Measurements from ENCODE around the gene RAPGEF6.
A peak's percentile ranks its signal among the peaks of the same experiment; 100 is the strongest.

RAPGEF6 gene

DNA sequence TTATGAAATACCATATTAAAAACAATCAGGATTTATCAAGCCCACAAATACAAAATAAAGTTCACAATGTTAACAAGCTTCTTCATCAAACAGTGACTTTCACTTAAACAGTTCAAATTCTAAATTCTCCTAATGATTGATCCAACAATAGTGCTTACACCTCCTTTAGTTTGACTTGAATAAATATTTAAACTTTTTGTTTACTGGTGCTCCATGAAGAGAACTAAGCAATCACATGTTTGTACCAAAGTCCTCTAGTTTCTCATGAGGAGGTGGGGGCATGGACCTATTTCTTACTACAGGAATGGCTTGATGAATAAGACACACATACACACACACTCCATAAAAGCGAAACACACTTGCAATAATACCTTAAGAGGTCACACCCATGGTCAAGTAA is 95.8 kb downstream of the RAPGEF6 start:
- DNase-seq, result no peak

DNA sequence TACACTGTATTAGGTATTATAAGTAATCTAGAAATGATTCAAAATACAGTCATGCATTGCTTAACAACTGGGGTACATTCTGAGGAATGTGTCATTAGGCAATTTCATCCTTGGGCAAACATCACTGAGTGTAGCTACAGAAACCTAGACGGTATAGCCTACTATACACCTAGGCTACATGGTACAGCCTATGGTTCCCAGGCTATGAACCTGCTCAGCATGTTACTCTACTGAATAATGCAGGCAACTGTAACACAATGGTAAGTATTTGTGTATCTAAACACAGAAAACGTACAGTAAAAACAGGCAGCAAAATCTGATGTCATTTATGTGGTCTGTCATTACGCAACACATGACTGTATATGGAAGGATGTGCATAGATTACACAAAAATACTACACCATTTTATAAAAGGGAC is 96.8 kb downstream of the RAPGEF6 start:
- no peak for DNase-seq

DNA sequence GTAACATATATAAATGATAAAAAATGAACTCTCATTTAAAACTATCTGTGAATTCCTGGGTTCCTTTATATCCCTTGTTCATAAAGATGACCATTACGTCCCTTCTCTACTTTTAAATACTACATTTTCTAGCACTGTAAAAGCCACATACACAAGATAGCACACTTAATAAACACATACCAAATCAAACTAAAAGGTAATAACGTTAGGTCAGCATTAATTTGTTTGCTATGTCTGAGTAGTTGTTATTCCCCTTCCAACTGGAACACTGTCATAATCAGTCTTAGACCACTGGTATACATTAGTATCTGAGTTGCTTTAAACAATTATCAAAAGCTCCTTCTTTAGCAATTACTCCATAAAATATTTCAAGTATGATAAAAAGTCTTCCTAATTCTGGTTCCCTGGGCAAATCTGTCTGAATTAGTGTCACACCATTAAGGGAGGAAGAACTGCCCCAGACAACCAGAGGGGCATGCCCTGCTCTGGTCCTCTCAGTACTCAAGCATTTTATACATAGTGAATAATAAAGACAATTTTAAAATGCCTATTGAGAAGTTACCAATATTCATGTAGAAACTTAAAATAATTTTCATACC is 98.1 kb downstream of the RAPGEF6 start:
- DNase-seq, result no peak

DNA sequence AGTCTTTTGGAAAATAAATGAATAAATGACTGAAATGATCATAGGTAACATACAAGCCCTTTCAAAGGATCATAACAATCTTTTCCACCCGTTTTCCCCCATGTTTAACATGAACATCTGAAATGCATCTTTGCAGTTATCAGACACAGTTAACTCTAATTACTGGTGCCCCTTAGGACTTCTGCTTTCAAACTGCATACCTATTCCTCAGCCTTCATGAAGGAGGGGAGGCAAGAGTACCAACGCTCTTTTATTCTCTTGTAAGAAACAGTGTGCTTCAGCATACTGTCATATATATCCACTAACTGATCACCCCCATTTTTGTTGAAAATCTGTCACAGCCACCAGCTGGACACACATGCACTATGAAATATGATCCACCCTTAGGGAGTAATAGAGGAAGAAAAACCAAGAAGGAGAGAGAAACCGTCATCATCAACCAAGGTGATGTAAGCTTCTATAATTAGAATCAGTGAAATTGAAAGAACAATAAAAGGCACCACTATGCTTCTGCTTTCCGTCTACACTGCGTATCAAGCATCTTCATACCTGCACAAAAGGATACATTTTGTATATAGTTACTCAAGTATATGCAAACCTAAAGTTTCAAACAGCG is 98.7 kb downstream of the RAPGEF6 start:
- DNase-seq, result peak; percentile 69

DNA sequence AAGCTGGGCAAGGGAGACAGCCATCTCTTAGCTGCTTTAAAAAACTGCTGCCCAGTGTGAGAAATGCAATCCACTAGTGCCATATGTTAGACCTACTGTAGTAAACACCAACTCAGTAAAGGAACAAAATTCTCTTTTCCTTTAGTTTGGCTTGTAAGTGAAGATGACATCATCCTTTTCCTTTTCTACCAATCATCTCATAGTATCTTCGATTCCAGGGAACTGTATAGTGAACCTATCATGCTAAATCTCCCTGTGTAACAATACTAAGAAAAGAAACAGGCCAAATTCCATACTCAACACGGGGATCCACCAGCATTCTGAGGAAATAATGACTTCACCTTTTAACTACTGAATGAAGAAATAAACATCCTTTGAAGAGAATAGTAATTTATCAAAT is 100.1 kb downstream of the RAPGEF6 start:
- DNase-seq, result no peak

DNA sequence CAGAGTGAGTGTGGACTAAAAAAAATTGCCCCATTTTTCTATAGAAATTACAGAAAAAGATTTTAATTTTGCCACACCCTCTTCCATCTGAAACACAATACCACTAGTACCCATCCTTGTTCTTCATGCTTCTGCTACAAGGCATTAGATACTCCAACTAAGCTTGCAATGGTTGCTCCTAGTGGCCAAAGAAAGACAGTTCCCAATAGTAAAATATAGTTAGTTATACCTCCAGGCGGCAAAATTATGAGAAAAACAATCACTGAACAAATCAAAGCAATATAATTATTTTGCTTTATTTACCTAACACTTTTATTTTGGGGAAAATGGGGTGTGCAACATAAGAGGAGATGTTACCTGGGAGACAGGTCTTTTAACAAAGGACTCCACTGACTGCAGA is 101.2 kb downstream of the RAPGEF6 start:
- DNase-seq, result no peak

DNA sequence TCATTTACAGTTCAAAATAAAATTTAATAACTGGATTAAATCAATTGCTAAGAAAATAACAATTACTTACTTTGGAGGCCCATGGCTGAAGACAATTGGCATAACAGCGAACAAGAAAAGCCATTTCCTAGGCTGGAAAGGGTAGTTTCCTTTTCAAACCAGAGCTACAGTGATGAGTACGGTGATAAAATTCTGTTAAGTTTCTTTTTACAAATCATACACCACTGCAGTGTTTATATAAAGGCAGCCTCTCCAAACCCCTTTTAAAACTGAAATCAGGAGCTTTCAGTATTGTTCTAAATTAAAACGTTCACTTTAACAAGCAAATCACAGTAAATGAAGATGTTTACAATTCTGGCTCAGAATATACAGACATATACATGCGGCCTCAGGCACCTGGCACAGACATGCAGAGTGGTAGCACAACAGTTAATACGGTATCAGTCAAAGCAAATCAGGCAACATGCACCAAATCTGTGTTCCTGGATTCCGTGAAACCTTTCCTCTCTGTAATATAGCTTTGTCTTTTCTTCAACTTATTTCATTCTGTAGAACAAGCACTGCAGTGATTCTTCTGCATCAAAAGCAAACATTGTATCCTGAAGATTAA is 102.9 kb downstream of the RAPGEF6 start:
- peak; percentile 53 for DNase-seq

DNA sequence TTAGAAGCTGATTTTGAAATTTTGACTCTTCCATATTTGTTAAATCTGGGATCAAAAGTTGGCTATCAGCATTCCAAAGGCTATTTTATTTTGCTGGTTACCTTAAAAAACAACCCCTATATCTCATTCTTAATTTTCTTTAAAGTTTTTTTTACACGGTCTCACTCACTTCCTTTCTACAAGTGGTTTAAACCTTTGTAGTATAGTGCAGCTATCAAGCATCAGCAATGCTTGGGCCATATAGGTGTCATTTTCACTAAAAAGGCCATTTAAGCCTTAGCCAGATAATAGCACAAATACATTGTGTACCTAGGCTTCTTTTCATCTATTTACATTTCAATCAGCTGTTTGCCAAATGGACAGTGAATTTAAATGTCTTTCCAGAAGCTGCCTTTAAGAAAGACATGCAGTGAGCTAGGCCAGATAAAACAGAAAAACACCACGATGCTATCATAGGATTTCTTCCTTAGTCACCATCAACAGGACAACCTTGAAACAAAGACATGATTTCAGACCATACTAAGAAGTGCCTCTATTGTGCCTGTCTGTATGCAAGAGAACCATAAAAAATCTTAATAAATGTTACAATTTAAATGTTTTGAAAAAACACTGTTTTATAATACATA is 104.2 kb downstream of the RAPGEF6 start:
- peak; percentile 38 for DNase-seq

DNA sequence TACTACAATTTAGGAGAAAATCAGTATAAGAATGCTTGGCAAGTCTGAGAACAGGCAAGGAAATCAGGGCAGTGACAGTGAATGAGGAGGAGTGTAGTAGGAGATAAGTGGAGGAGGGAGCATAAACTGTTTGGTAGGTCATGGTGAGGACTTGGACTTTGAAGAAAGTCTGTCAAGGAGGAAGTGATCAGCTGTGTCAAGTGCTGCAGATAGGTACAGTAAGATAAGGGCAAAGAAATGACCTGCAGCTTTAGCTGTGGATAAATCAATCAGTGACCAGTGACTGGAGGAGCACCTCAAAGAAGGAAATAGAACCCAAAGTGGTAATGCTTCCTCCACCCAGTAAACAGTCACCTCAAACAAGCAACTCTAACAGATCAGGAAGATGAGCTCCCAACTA is 106.3 kb downstream of the RAPGEF6 start:
- DNase-seq, result no peak

DNA sequence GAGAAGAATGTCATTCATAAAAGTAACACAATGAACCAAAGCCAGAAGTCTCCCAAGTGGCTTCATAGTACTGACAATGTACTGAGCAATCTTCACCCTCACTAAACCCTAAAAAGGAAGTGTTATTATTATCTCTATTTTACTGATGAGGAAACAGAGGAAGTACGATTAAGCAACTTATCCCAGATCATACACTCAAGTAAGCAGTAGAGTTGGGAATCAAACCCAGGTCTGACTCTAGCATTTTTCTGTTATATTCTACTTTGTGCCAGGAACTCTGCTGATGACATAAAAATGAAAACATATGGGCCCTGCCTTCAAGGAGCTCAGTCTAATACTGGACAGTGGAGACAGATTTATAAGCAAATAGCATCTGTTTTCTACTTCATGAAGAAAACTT is 109.2 kb downstream of the RAPGEF6 start:
- DNase-seq, result no peak

DNA sequence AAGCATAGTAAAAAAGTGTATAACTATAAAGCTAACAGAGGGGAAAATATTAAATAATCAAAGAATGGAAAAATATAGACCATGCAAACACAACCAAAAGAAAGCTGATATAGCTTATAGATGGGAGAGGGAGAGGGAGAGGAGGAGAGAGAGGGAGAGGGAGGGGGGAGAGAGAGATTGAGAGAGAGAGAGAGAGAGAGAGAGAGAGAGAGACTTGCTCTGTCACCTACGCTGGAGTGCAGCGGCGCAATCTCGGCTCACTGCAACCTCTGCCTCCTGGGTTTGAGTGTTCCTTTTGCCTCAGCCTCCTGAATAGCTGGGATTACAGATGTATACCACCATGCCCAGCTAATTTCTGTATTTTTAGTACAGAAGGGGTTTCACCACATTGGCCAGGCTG is 110.6 kb downstream of the RAPGEF6 start:
- no peak for DNase-seq

DNA sequence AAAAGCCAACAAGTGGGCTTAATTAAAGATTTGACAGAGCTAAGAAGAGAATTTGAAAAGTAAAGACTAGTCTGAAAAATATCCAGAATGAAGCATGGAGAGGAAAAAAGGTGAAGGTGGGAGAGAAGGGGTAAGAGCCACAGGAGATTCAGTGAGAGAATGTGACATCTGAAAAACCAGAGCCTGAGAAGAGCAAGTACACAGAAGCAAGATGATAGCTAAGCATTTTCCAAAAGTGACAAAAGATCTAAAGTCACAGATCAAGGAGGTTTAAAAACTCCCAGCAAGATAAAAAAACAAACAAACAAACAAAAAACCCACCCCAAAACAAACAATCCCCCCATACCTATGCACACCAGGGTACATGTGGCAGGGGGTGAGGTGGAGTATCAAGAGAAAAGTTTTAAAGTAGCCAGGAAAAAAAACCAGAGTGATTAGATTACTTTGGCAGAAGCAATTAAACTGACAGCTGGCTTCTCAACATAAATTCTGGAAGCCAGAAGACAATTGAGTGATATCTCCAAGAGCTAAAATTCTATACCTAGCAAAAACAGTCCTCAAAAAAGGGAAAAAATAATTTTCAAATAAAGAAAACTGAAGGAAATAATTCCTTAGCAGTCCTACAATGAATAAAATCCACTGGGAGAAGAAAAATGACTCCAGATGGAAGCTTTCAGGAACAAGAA is 111.4 kb downstream of the RAPGEF6 start:
- DNase-seq, result no peak

DNA sequence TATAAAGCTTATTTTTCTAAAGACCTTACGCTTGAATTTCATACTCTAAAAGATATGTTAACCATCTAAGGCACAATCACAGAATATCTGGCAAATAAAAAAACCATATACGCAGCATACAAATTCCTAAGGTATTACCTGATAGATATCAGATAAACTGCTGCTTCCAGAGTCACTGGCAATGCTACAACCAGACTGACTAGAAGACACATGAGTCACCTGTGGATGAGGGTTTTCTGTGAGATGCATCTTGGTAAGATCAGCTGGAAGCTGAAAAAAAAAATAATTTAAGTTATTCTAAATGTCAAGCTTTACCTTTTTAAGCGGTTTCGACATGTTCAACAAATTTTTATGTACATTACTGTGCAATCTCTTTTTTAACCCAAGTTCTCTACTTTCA is 113.8 kb downstream of the RAPGEF6 start:
- no peak for DNase-seq

DNA sequence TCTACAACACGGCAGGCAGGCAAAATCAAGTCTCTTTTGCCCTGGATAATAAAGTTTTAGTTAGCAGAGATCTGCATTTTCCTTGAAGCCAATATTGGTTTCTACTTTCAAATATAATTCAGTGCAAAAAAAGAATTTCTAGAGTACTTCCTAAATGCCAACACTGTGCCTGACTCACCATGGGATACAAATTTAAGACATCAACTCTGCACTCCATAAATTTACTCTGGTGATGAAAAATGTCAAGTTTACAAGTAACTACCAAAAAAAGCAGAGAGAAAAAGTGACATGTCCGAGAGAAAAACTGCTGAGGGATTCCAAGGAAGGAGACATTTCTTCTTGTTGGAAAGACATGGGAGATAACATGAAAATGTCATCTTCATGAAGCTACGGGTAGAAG is 119.7 kb downstream of the RAPGEF6 start:
- no peak for DNase-seq

DNA sequence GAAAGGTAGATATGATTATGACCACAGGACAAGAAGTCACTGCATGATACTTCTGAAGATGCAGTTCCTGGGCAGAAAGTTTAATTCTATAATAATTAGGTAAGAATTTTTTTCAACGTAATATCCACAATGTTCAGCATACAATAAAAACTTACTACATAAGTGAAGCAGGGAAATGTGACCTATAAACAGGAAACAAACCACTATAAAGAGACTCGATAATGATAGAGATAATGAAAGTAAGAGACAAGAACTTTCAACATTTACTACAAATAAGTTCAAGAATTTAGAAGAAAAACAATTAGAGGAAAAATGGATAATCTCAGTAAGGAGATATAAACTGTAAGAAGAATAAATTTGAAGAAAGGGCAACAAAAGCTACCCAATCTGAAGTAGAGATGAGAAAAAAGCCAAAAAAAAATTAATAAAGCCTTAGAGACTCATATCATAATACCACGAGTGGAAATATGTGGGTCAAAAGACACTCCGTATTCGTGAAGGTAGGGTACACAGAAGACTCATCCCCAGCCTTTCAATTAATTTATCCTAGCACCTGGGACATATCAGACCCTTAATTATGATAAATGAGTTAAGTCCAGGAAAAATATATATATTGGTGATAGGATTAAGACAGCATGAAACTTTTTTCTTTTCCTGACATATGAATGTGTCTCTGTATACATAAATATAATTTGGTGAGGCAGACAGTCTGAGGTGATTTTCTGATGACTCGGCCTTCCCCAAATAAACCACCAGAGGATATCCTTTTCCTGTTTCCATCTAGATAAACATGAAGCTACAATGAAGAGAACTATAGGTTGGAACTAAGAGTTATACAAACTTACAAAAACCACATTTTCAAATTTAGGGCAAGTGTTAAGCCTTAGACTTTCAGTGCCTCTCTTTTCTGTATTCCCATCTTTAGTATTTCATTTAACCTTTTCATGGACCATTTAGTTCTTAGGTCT is 120.4 kb downstream of the RAPGEF6 start:
- DNase-seq, result no peak

DNA sequence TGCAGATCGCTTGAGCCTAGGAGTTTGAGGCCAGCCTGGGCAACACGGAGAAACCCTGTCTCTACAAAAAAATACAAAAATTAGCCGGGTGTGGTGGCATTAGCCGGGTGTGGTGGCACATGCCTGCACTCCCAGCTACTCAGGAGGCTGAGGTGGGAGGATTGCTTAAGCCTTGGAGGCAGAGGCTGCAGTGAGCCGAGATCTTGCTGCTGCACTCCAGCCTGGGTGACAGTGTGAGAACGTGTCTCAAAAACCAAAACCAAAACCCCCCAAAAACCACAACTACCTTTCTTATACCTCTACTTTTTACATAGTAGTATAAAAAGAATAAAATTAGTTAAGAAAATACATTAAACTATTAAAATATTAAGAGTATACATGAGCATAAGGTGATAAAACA is 121.2 kb downstream of the RAPGEF6 start:
- no peak for DNase-seq

DNA sequence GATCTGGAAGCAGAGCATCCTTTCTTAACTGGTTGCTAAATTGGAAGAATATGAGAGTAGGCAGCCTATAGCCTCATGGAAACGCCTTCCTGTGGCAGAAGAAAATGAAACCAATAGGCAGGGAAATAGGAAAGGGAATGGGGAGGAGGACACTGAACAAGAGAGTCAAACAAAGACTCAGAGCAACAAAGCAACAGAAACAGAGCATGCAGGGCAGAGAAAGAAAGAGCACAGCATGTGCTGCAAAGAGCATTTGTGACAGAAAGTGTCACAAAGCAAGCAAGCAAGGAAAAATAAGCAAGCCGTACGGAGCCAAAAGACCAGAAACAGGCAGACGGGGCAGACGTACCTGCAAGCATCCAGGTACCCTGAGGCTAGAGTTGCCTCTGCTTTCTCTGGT is 123.1 kb downstream of the RAPGEF6 start:
- no peak for DNase-seq

DNA sequence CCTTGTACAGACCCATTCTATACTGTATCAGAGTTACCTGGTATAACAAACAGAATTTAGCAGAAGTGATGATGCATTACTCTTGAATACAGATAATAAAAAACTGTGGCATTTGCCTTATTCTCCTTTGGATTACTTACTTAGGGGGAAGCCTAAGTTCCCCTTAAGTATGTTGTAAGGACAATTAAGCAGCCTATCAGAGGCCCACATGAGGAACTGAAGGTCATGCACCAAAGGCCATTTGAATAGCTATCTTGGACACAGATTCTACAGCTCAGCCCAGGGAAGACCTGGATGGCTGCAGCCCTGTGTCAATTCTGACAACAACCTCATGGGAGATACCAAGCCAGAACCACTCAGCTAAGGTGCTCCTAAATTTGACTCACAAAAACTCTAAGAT is 125.2 kb downstream of the RAPGEF6 start:
- DNase-seq, result no peak

DNA sequence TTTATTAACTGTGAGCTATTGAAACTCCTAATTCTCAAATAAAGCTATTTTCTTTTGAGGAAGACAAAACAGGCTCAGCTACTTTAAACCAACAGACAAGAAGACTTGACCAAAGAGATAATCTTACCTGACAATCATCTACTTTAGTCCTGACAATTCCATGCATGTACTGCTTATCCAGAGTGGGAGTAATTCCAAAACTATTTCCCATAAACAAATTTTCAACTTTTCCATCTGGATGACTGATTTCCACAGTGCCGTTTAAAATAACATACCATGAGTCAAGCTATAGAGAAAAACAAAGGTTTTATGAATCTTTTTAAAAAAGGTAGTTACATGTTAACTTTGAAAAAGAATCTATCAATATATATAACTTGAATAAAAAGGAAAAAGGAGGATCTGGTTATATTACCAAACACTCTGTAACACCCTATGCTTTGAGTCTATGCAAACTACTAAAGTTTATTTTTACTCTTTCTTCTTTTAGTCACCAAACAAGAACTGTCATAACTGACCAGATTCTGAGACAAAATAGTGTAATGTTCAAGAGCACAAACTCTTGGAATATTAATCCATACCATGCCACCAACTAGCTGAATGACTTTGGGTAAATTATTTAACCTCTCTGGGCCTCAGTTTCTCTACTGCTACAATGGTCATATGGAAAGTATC is 129.7 kb downstream of the RAPGEF6 start:
- DNase-seq, result no peak

DNA sequence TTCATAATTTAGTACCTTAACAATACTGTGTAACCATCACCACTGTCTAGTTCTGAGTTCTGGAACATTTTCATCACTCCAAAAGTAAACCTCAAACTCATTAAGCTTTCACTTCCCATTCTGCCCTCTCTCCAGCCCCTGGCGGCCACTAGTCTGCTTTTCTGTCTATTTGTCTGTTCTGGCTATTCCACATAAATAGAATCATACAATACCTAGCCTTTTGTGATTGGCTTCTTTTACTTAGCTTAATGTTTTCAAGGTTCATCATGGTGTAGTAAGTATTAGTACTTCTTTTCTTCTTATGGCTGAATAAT is 138.7 kb downstream of the RAPGEF6 start:
- no peak for DNase-seq

DNA sequence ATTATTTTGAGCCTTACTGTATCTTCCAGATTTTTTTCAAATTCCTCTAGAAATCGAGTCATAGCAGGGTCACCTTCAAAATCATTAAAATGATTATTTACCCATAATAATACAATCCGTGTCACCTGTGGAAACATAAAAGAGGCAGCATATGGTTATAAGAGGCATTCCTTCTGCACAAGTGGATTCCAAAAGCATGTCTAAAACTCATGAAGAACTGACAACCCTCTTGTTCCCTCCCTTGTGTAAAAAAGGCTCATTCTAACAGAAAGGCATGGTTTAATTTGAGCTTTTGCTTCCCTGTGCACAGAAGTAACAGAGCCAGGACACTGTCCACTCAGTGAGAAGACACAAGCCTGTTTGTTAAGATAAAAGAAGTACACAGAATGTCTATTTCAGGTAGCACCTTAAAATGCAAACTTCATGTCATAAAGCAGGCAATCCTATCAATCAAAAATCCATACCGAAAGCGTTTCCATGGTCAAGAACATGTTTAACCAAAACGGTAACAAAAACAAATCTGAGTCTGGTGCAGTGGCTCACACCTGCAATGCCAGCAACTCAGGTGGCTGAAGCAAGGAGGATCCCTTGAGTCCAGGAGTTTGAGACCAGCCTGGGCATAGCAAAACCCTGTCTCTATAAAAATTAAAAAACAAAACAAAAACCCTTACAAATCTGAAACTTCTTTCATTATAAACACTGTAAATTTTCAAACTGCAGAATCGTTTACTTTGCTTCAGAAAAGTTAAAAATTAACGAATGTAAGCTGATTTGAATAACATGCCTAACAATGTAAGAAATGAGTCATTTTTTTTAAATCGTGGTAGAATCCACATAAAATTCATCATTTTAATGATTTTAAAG is 139.3 kb downstream of the RAPGEF6 start:
- DNase-seq, result no peak

Data from NCI-H2029 treated with DMSO at 0.1 percent for 48 hours (cell line).